GM10847 (cell line): ENCODE measurements around the gene ZC3H7A.

Experiments
- POLR2A ChIP-seq: IDR thresholded peaks from 2 replicates; pipeline ENCODE4 v1.6.1; 2011; ENCODE audit not compliant: insufficient read length; ENCODE audit errors: extremely low read depth

Gene ZC3H7A

DNA sequence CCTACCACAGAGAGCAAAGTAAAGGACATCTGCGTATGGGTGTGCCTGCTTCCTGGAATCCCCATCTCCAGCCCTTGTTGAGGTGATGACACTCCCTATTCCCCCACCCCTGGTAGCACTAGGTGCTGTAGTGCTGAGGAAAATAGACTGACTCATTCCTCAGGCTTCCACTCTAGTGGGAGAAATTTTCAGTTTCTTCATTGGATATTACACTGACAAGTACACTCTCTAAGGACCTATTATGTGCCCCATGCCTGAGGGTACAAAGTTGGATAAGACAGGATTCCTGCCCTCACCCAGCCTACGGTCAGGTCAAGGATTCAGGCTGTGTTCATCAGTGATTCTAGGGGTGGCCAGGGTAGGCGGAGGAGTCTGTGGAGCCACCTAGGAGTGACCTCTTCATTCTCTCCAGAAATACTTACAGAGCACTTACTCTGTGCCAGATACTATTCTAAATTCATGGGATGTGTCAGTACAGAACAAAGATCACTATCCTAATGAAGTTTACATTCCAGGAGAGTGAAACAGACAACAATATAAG lies 4.5 kb upstream of the ZC3H7A start:
- TF ChIP-seq POLR2A: no peak

DNA sequence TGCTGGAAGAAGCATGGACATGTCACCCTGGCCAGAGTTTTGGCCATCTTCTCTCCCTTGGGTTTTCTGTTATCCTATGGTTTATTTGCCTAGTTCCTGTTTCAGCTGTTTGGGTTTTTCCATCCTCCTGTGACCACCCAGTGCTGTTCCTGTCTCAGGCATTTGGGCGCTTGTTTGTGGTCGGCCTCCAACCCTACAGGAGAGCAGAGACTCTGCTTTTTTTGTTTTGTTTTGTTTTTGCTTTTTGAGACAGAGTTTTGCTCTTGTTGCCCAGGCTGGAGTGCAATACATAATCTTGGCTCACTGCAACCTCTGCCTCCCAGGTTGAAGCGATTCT lies 3.3 kb upstream of the ZC3H7A start:
- TF ChIP-seq POLR2A: no peak

DNA sequence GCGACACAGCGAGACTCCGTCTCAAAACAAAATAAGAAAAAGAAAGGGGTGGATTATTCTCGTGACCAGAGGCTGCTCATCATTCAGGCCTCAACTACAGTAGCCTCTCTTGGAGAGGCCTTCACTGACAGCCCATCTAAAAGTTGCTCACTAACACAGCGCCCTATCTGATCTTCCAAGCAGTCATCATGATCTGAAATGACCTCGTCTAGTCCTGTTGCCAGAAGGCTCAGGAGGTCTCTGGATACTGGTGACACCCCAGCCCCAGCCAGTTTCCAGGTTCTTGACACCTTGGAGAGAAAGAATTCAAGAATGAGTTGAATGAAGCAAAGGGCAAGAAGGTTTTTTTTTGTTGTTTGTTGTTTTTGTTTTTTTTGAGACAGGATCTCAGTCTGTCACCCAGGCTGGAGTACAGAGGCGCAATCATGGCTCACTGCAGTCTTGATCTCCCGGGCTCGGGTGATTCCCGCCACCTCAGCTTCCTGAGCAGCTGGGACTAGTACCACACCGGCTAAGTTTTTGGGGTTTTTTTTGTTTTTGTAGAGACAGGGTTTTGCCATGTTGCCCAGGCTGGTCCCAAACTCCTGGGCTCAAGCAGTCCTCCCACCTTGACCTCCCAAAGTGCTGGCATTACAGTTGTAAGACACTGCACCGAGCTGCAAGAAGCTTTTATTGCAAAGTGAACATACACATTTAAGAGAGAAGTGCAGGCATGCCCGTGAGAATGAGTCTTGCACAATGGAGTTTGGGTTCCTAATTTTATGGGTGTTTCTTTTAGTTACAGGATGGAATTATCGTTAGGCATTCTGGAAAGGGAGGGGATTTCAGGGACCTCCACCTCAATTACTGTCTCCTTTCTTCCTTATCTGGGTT lies 2.7 kb upstream of the ZC3H7A start:
- no peak for TF ChIP-seq POLR2A

DNA sequence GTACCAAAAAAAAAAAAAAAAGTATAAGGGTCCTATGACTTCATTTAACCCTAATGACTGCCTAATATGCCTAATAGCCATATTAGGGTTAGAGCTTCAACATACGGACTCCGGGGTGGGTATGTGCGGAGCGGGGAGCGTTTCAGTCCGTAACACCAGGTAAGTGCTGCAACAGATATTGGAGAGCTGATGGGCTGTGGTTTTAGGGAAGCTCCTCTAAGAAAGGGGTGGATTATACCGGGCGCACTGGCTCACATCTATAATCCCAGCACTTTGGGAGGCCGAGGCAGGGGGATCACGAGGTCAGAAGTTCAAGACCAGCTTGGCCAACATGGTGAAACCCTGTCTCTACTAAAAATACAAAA lies 1.9 kb upstream of the ZC3H7A start:
- TF ChIP-seq POLR2A: no peak

DNA sequence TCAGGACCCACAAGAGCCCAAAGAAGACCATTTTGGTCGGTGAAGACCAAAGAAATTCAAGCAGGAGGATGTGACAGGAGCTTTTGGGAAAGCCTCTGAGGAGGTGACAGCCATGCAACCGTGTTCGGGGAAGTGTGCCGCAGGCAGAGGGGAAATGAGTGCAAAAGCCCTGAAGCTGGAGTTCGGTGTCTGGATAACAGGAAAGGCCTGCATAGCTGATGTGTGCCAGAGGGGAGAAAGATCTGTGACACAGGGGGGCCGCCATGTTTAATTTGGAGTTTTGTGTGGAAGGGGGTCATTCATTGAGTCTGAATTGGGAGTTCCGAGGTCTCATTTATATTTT lies 870 bp upstream of the ZC3H7A start:
- no peak for TF ChIP-seq POLR2A

DNA sequence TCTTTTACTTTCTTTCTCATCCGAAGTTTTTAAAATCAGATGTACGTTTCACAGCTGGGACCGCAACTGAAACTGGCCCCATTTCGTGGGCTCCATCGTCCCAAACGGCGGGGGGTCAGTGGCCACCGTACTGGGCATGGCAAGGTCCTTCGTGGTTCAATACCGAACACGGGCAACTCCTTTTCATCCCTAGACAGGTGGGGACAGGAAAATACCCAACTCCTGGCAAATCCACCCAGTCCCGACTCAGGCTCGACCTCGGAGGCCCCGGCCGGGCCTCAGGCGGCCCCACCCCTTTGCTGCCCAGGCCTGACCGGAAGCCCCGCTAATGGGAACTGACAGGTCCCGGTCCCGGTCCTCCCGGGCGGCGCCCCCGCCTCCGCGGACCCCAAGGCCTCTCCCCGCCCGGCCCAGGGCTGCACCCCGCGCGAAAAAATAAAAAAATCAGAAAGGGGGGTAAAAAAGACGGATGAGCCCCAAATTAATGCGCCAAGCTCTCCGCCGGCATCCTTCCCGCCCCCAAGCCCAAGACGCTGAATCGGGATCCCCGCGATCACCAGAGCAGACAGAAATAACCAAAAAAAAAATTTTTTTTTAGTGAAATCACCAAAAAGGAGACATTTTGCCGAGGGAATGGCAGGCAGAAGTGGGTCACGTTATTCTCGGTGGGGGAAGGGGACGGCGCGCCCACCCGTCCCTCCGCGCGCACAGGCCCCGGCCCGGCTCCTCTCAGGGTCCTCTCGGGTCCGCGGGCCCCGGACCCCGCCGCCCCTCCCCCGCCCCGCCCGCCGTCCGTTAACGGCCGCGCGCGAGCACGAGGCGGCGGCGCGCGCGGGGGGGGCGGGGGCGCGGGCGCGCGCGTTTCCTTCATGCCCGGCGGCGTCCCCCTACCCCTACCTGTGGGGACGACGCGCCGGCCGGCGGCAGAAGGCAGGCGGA lies 562 bp downstream of the ZC3H7A start:
- TF ChIP-seq POLR2A: no peak

DNA sequence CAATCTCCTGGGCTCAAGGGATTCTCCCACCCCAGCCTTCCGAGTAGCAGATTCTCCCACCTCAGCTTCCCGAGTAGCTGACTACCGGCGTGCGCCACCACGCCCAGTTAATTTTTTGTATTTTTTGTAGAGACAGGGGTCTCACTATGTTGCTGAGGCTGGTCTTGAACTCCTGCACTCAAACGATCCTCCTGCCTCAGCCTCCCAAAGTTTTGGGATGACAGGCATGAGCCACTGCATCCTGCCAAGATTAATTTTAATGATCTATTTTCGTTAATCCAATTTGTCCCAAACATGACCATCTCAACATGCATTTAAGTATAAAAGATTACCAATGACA lies 1.2 kb downstream of the ZC3H7A start:
- TF ChIP-seq POLR2A: no peak

DNA sequence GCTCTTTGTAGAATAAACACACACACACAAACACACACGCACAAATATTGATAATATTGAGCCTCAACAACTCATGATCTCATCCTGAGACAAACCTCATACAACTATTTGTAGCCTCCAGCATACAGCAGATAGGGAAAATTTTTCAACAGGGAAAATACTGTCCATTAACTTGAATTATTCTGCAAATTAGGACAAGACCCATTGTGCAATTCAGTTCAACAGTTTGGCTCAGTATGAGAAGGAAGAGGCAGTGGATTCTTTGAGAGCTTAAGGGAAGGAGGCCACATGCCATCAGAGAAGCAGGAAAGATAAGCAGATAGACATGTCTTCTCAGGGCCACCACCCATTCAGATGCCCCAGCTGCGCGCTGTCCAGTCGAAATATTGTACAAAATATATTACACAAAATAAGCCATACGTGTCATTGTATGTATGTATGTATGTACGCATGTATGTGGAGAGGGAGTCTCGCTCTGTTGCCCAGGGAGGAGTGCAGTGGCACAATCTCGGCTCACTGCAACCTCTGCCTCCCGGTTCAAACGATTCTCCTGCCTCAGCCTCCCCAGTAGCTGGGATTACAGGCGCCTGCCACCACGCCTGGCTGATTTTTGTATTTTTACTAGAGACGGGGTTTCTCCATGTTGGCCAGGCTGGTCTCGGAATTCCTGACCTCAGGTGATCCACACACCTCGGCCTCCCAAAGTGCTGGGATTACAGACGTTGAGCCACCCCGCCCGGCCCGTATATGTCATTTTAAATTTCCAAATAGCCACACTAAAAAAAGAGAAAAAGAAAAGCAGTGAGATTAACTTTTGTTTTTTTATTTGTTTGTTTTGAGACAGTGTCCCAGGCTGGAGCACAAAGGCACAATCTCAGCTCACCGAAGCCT lies 1.8 kb downstream of the ZC3H7A start:
- TF ChIP-seq POLR2A: no peak

DNA sequence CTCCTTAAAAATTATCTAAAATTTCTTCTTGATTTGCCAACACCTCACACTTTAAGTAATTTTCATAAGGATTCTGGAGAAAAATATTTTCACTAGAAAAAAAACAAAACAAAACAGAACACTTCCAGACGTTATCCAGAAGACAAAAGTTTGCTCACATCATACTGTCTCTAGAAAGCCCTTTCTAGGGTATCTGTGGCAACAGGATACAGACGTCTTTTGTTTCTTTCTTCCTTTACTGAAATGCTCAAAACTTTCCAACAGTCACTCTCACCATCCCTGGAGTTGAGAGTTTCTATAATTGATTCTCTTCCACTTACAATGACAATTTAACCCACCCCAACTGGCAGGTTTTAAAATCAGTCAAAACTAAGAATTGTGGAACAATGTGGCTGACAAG lies 2.6 kb downstream of the ZC3H7A start:
- TF ChIP-seq POLR2A: no peak

DNA sequence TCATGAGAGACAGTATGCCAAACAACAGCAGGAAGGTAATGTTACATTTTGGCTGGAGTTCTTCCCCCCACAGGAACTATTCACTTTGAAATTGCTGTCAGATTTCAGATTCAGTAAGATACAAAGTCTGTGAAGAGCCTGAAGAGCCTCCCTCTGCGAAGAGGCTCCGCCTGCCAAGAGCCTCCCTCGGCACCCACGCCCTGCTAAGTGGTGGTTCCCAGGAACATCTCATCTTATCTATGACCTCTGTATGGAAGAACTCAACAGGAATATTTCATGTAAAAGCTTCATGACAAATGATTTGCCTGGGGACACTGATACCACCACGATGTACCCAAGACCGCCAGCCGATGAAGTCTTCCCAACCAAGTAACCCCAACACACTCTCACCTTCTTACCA lies 3.2 kb downstream of the ZC3H7A start:
- no peak for TF ChIP-seq POLR2A

DNA sequence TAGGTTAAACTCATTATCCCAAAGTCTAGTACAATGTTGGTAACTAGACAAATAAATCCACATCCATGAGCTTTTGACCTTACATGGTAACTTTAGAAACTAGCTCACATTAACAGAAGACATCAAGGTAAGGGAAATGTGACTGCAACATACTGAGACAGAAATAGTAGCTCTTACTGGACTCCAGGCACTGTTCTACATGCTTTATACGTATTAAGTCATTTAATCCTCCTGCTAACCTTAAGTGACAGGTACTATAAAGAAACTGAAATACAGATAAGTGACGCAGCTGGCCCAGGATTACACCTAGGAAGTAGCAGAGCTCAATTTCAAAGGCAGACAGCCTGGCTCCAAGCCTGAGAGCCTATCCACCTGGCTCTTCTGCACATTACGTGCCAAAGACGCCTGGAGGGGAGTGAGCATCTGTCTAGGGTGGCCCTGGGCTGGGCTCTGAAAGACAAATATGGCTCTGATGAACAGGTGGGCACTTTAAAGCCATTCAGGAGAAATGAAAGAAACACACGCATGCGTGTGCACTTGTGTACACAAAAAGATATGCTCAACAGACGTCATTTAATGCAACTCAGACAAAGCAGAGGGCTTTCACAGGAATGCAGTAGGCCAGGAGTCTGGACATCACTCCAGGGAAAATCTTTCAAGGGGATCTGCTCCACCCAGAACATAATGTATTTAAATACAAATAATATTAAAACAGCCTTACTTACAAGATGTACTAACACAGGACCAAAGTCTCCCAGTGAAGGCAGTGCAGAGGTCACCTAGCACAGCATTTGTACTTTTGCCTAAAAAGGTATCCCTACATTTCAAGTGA lies 4.4 kb downstream of the ZC3H7A start:
- TF ChIP-seq POLR2A: no peak

DNA sequence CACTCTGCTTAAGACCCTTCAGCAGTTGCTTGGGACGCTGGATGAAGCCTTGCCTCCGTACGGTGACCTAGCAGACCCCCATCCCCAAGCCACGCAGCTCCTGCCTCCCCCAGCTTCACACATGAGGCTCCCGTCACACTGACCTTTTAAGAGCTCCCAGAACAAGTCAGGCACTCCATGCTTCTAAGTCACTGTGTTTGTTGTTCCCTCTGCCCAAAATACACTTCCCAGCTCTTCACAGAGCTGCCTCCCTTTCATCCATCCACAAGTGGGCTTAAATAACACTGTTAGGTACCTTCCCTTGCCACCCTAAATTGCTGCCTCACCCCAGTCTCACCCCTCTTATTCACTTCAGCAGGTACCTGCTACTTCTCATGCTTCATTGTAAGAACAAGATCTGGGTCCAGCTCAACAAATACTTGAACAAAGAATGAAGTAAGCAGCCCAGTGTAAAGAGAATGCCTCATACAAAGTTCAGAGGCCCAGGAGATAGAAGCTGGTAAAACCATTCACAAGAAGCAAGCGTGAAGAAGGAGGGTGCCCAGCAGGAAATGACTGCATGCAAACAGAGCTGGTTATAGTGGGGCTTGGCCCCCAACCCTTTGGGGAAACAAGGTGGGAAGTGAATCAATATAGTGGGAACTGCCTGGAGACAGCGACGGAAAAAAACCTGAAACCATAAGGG lies 5.8 kb downstream of the ZC3H7A start:
- TF ChIP-seq POLR2A: no peak

DNA sequence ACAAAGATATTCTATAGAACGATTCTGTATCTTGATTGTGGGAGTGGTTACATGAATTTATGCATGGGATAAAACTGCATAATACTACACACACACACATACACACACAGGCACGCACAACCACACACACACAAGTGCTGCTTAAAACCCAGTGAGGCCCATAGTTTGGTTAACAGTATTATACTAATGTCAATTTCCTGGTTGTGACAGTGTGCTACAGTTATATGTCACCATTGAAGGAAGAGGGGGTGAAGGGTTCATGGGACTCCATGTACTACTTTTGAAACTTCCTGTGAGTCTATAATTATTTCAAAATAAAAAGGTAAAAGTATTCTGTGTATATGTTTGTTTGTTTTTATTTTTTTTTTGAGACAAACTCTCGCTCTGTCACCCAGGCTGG lies 8.1 kb downstream of the ZC3H7A start:
- TF ChIP-seq POLR2A: no peak

DNA sequence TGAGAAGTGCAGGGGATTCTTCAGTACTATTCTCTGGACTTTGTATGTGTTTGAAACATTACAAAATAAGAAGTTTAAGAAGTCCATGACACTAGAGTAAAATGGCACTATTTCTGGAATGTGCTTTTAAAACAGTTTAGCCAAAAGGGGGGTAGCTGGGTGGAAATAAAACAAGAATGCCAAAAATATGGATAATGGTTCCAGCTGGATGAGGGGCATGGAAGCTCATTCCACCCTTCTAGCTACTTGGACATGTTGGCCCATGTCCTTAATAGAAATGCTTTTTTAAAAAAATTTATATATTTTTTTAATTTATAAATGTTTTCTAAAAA lies 13.1 kb downstream of the ZC3H7A start:
- no peak for TF ChIP-seq POLR2A
